Lung microvascular endothelial cell (primary cell): ENCODE results near the gene NKX3-2. TPM values are rescaled to one million over a fixed set of nuclear protein-coding genes. Genes with fewer than 3 reads are reported as not detected.

ENCODE experiments used
- DNase-seq, 2 donors: peaks; one replicate each; pipeline versions ENCODE4 v3.0.0 to v3.0.0-alpha.2; 2010; ENCODE audit warnings: low read depth in 2 of 2
- total RNA-seq: library from RNA; depleted of rRNA; stranded (reverse); fragments of >200 nt; gene quantifications from 2 replicates; pipeline ENCODE4 v1.2.1, GENCODE V29; 2014

NKX3-2 gene
- total RNA-seq, 1 donor from 2014 or later, result 0.20 TPM

- no peak for DNase-seq
Observed at GRCh38 chr4:13504374-13504773, 39.9 kb downstream of the NKX3-2 start.

GRCh38 chr4:13498469-13498868 is 45.8 kb downstream of the NKX3-2 start:
- DNase-seq, result no peak

DNA sequence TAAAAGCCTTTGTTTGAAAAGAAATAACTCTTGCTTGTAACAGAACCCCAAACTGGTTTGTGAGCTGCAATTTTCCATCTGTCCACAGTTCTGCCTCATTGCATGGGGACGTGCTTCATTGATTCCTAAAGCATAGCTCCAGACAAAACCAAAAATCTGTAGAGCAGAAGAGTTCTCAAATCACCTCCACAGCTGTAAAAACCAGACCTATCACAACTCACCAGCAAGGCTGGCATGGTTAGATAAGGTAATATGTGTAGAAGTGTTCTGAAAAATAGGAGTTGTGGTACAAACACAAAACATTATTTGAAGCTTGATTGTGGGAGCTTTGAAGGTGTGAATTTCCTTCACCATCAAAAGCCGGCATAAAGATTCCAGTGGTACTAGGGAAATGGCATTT is 47.7 kb downstream of the NKX3-2 start:
- DNase-seq, result no peak

GRCh38 chr4:13495753-13496152 is 48.6 kb downstream of the NKX3-2 start:
- no peak for DNase-seq

- no peak for DNase-seq
Observed at GRCh38 chr4:13493793-13494192, 50.5 kb downstream of the NKX3-2 start.

DNA sequence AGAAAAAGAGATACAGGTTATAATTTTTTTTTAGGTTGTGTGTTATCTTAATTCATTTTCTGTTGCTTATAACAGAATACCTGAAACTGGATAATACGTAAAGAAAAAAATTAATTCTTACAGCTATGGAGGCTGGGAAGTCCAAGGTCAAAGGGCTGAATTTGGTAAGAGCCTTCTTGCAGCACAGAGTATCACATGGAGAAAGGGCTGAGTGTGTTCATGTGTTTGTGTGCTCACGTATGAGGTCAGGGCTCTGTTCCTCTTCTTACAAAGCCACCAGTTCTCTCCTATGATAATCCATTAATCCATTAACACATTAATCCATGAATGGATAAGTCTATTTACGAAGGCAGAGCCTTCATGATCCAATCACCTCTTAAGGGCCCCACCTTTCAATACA is 51.6 kb downstream of the NKX3-2 start:
- no peak for DNase-seq

Other genes starting within 250 kb of the NKX3-2 start
- gene RAB28, start 60.2 kb downstream of the NKX3-2 start, total RNA-seq, result 7.6 and 11.9 TPM in 2 replicates
- gene BOD1L1, start 83.2 kb upstream of the NKX3-2 start, total RNA-seq, result 15.7 and 24.0 TPM in 2 replicates